ENCODE data around the gene EVA1A.

Gene EVA1A

GRCh38 chr2:75541430-75541829 is 19.3 kb downstream of the EVA1A start:
- no peak for DNase-seq (ENCODE audit: low read depth in 2 of 2)

- no peak for DNase-seq (ENCODE audit: low read depth in 2 of 2)
Measured at GRCh38 chr2:75540994-75541393, 19.7 kb downstream of the EVA1A start.

- no peak for DNase-seq (ENCODE audit: low read depth in 2 of 2)
Measured at GRCh38 chr2:75539955-75540716, 20.6 kb downstream of the EVA1A start.

- DNase-seq (ENCODE audit: low read depth in 2 of 2), result no peak
Measured at GRCh38 chr2:75538521-75539490, 21.9 kb downstream of the EVA1A start.

- no peak for DNase-seq (ENCODE audit: low read depth in 2 of 2)
Measured at GRCh38 chr2:75537658-75538057, 23.1 kb downstream of the EVA1A start.

GRCh38 chr2:75533135-75533534 is 27.6 kb downstream of the EVA1A start:
- no peak for DNase-seq (ENCODE audit: low read depth in 2 of 2)

- DNase-seq (ENCODE audit: low read depth in 2 of 2), result no peak
Measured at GRCh38 chr2:75532488-75532887, 28.3 kb downstream of the EVA1A start.

- no peak for DNase-seq (ENCODE audit: low read depth in 2 of 2)
Measured at GRCh38 chr2:75528221-75528977, 32.3 kb downstream of the EVA1A start.

- no peak for DNase-seq (ENCODE audit: low read depth in 2 of 2)
Measured at GRCh38 chr2:75527676-75528075, 33.1 kb downstream of the EVA1A start.

GRCh38 chr2:75526842-75527241 is 33.9 kb downstream of the EVA1A start:
- DNase-seq (ENCODE audit: low read depth in 2 of 2), result no peak

GRCh38 chr2:75525434-75526310 is 35.1 kb downstream of the EVA1A start:
- no peak for DNase-seq (ENCODE audit: low read depth in 2 of 2)

- DNase-seq (ENCODE audit: low read depth in 2 of 2), result no peak
Measured at GRCh38 chr2:75524276-75524911, 36.3 kb downstream of the EVA1A start.

GRCh38 chr2:75523313-75524275 is 37.1 kb downstream of the EVA1A start:
- no peak for DNase-seq (ENCODE audit: low read depth in 2 of 2)

GRCh38 chr2:75522543-75523312 is 38.0 kb downstream of the EVA1A start:
- no peak for DNase-seq (ENCODE audit: low read depth in 2 of 2)

GRCh38 chr2:75521225-75521872 is 39.4 kb downstream of the EVA1A start:
- no peak for DNase-seq (ENCODE audit: low read depth in 2 of 2)

GRCh38 chr2:75519843-75520242 is 40.9 kb downstream of the EVA1A start:
- DNase-seq (ENCODE audit: low read depth in 2 of 2), result no peak

- no peak for DNase-seq (ENCODE audit: low read depth in 2 of 2)
Measured at GRCh38 chr2:75518638-75519465, 41.9 kb downstream of the EVA1A start.
